GM12878 (cell line): Measurements from ENCODE around the gene THAP3. TPM values are rescaled to one million over a fixed set of nuclear protein-coding genes. Genes with fewer than 3 reads are reported as not detected.

Experiments used
- BACH1 ChIP-seq: fragments of 450-650 bp; IDR thresholded peaks from 2 replicates; pipeline ENCODE4 v1.6.1; 2017; ENCODE audit warnings: mild to moderate bottlenecking, borderline replicate concordance
- BCL11A ChIP-seq: IDR thresholded peaks from 2 replicates; pipeline ENCODE4 v1.6.1; 2011; ENCODE audit warnings: low read depth, low read length
- CEBPB ChIP-seq, 2 experiments: fragments of 150-350 bp in 1 of 2; IDR thresholded peaks; 2 replicates each; pipeline ENCODE4 v1.6.1; 2012 to 2014; ENCODE audit warnings: low read depth in 2 of 2, low read length in 2 of 2, borderline replicate concordance in 1 of 2, inconsistent platforms in 1 of 2
- CTCF ChIP-seq, 3 experiments: IDR thresholded peaks in 2 of 3; conservative IDR thresholded peaks in 1 of 3; 2 replicates each; pipeline ENCODE4 v1.5.1; 2011; ENCODE audit warnings: low read depth in 3 of 3, low read length in 3 of 3, mild to moderate bottlenecking in 3 of 3, control low read depth in 2 of 3, moderate library complexity in 2 of 3, inconsistent platforms in 1 of 3, mixed read lengths in 1 of 3; ENCODE audit not compliant: control insufficient read depth in 2 of 3, insufficient read depth in 1 of 3; ENCODE audit errors: extremely low read depth in 1 of 3
- EED ChIP-seq: sonication (generic); IDR thresholded peaks from 2 replicates; pipeline ENCODE4 v1.6.1; 2016; ENCODE audit warnings: antibody characterized with exemption, low read depth
- EGR1 ChIP-seq, 2 experiments: IDR thresholded peaks; 1 replicate in 1 of 2; 2 replicates in 1 of 2; pipeline ENCODE4 v1.6.1; 2011 to 2012; ENCODE audit warnings: low read depth in 2 of 2, low read length in 2 of 2, borderline replicate concordance in 1 of 2, mild to moderate bottlenecking in 1 of 2, moderate library complexity in 1 of 2
- FOS ChIP-seq: IDR thresholded peaks from 3 replicates; pipeline ENCODE4 v1.6.1; 2011; ENCODE audit warnings: borderline replicate concordance; ENCODE audit not compliant: insufficient read length; ENCODE audit errors: extremely low read depth
- FOXM1 ChIP-seq: IDR thresholded peaks from 2 replicates; pipeline ENCODE4 v1.6.1; 2012; ENCODE audit warnings: low read depth, mild to moderate bottlenecking, inconsistent platforms, low read length, moderate library complexity
- GATAD2B ChIP-seq: fragments of 450-650 bp; conservative IDR thresholded peaks from 2 replicates; pipeline ENCODE4 v1.6.1; 2017; ENCODE audit warnings: low read depth, mild to moderate bottlenecking, moderate library complexity
- MXI1 ChIP-seq: fragments of 150-350 bp; IDR thresholded peaks from 2 replicates; pipeline ENCODE4 v1.6.1; 2011; ENCODE audit warnings: low read depth, mild to moderate bottlenecking, inconsistent platforms, low read length, improper control_type of control experiment
- MYC ChIP-seq: IDR thresholded peaks from 2 replicates; pipeline ENCODE4 v1.6.1; 2011; ENCODE audit warnings: mild to moderate bottlenecking, low read length, moderate library complexity, inconsistent platforms; ENCODE audit not compliant: insufficient read depth, insufficient replicate concordance, insufficient read length, severe bottlenecking
- NFIC ChIP-seq: IDR thresholded peaks from 2 replicates; pipeline ENCODE4 v1.6.1; 2012; ENCODE audit warnings: low read depth, mild to moderate bottlenecking, inconsistent platforms, low read length, moderate library complexity
- NKRF ChIP-seq: fragments of 450-650 bp; conservative IDR thresholded peaks from 2 replicates; pipeline ENCODE4 v1.6.1; 2017; ENCODE audit warnings: mild to moderate bottlenecking, moderate library complexity
- NR2F1 ChIP-seq: fragments of 450-650 bp; conservative IDR thresholded peaks from 2 replicates; pipeline ENCODE4 v1.6.1; 2017; ENCODE audit warnings: mild to moderate bottlenecking
- PAX5 ChIP-seq: IDR thresholded peaks from 2 replicates; pipeline ENCODE4 v1.6.1; 2011; ENCODE audit warnings: low read depth, low read length, borderline replicate concordance
- PKNOX1 ChIP-seq: fragments of 450-650 bp; IDR thresholded peaks from 2 replicates; pipeline ENCODE4 v1.6.1; 2016; ENCODE audit warnings: mild to moderate bottlenecking
- RAD51 ChIP-seq: fragments of 450-650 bp; IDR thresholded peaks from 2 replicates; pipeline ENCODE4 v1.6.1; 2016; ENCODE audit warnings: moderate library complexity, mild to moderate bottlenecking, inconsistent platforms
- RELA ChIP-seq: fragments of 450-650 bp; IDR thresholded peaks from 2 replicates; pipeline ENCODE4 v1.8.0; 2014; ENCODE audit warnings: borderline replicate concordance; ENCODE audit not compliant: partially characterized antibody
- SMARCA5 ChIP-seq: fragments of 450-650 bp; IDR thresholded peaks from 2 replicates; pipeline ENCODE4 v1.6.1; 2017; ENCODE audit warnings: mild to moderate bottlenecking
- SP1 ChIP-seq: IDR thresholded peaks from one replicate; pipeline ENCODE4 v1.6.1; 2011; ENCODE audit warnings: low read depth, low read length
- STAT3 ChIP-seq: IDR thresholded peaks from 2 replicates; pipeline ENCODE4 v1.6.1; 2011; ENCODE audit warnings: low read depth, low read length, improper control_type of control experiment
- TAF1 ChIP-seq: IDR thresholded peaks from 2 replicates; pipeline ENCODE4 v1.6.1; 2011; ENCODE audit warnings: mild to moderate bottlenecking, low read depth, low read length, borderline replicate concordance
- TCF3 ChIP-seq: IDR thresholded peaks from 2 replicates; pipeline ENCODE4 v1.6.1; 2012; ENCODE audit warnings: low read depth, mild to moderate bottlenecking, low read length, borderline replicate concordance; ENCODE audit not compliant: insufficient read depth
- TCF7 ChIP-seq: IDR thresholded peaks from 2 replicates; pipeline ENCODE4 v1.6.1; 2014; ENCODE audit warnings: antibody characterized with exemption, borderline replicate concordance
- YY1 ChIP-seq: IDR thresholded peaks from 2 replicates; pipeline ENCODE4 v1.6.1; 2011; ENCODE audit warnings: low read depth, mild to moderate bottlenecking, low read length
- ZNF207 ChIP-seq: fragments of 450-650 bp; IDR thresholded peaks from 2 replicates; pipeline ENCODE4 v1.6.1; 2014; ENCODE audit warnings: antibody characterized with exemption, mild to moderate bottlenecking, borderline replicate concordance
- ZNF24 ChIP-seq: fragments of 450-650 bp; IDR thresholded peaks from 2 replicates; pipeline ENCODE4 v1.6.1; 2017; ENCODE audit warnings: antibody characterized with exemption, mild to moderate bottlenecking
- polyA plus RNA-seq, 11 experiments: library from polyadenylated mRNA; depleted of rRNA in 4 of 11; unstranded in 6 of 11; stranded (reverse) in 5 of 11; fragments of >200 nt; fragmentation: Nextera tagmentation in 4 of 11; fragmentation: Illumina TruSeq in 1 of 11; extraction: Ambion mirVana in 4 of 11; extraction: Trizol in 1 of 11; gene quantifications; 1 replicate in 1 of 11; 2 replicates in 10 of 11; pipeline versions ENCODE4 v1.2.1 to v1.2.3, GENCODE V29; 2011 to 2016; ENCODE audit warnings: inconsistent platforms in 2 of 11, missing spikeins in 2 of 11, low read depth in 1 of 11
- total RNA-seq, 4 experiments: library from RNA; depleted of rRNA in 3 of 4; stranded (reverse); fragments of >200 nt in 3 of 4; fragmentation: Illumina TruSeq in 1 of 4; extraction: Trizol in 1 of 4; gene quantifications; 2 replicates each; pipeline versions ENCODE4 v1.2.1 to v1.2.3, GENCODE V29; 2013 to 2021

THAP3 gene
- total and polyA plus RNA-seq, 10 of the 15 experiments (the other 5 are each of a cell fraction or from before 2014, with no cell fraction given): 1.5 to 19.5 (median 11.9) TPM

DNA sequence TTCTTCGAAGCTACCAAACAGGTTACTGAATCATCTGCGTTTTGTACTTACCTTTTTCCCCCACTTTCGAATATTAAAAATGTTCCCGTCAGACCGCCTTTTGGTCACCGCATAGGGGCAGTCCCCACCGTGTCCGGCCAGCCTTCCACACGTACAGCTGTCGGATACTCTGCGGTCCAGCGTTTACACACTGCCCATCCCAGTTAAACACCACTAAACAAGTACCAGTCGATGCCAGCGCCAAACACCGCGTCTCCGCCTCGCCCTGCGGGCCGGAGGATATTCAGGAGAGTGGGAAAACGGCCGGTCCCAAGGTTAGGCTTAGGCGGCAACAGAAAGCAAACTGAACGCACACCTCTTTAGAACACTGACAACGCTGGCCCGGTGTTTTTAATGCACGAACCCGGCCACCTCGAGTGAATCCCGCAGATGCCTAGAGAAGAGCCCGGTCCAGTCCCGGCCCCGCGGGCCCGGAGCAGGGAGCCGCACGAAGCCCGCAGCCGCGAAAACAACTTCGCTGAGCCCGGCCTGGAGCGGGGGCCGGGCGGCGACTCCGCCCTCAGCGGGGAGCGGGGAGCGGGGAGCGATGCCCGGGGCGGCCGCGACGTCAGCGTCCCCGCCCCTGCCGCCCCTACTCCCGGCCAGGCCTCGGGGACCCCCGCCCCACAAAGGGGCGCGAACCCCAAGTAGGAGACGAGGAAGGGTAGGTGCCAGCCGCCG is 11.9 kb upstream of the THAP3 start (continued):
- TF ChIP-seq GATAD2B (no peak), SMARCA5 (no peak), EED (peak; percentile 48; the same call in 1 of the 2 replicates), NFIC (no peak), FOXM1 (no peak), SP1 (no peak), CTCF (IDR thresholded peaks at IDR 0.05 in 2 of 3, conservative IDR thresholded peaks at IDR 0.05 in 1 of 3; ENCODE audit: control insufficient read depth in 2 of 3, extremely low read depth in 1 of 3, insufficient read depth in 1 of 3, low read depth in 3 of 3, low read length in 3 of 3) (0 out of 6 replicates have a peak, but pooled peaks of 1 of the 3 experiments have one; percentile 3), ZNF24 (0 out of 2 replicates have a peak, but pooled peaks have one; percentile 44), TCF7 (no peak), PAX5 (no peak), PKNOX1 (no peak), RAD51 (no peak), BCL11A (no peak), TCF3 (no peak), FOS (no peak), NR2F1 (0 out of 2 replicates have a peak, but pooled peaks have one; percentile 13), MYC (no peak), MXI1 (no peak), RELA (no peak), NKRF (peak; percentile 51; the same call in 1 of the 2 replicates), EGR1 (IDR thresholded peaks at IDR 0.05; ENCODE audit: borderline replicate concordance in 1 of 2, low read depth in 2 of 2, low read length in 2 of 2) (no peak), TAF1 (no peak), YY1 (no peak), BACH1 (peak; percentile 61; the same call in 1 of the 2 replicates), STAT3 (no peak), ZNF207 (no peak), CEBPB (IDR thresholded peaks at IDR 0.05; ENCODE audit: borderline replicate concordance in 1 of 2, low read depth in 2 of 2, low read length in 2 of 2) (no peak)
